CD4-positive, alpha-beta T cell treated with Interleukin-10 for 1 hour (primary cell): ENCODE measurements around the gene TMEM181.
"Not testable (repeated sequence)": the region's sequence is repeated elsewhere in the genome, so short reads cannot be mapped to it uniquely, and the experiment has no call there.

Experiments
- DNase-seq: peaks from one replicate; pipeline ENCODE4 v3.0.0-alpha.2; 2020

Gene TMEM181

GRCh38 chr6:158603261-158604047 lies 43.6 kb downstream of the TMEM181 start:
- no peak for DNase-seq

- DNase-seq: no peak
Measured at GRCh38 chr6:158604048-158604406, 44.1 kb downstream of the TMEM181 start.

- peak; percentile 61 for DNase-seq
Measured at GRCh38 chr6:158605266-158605878, 45.5 kb downstream of the TMEM181 start.

DNA sequence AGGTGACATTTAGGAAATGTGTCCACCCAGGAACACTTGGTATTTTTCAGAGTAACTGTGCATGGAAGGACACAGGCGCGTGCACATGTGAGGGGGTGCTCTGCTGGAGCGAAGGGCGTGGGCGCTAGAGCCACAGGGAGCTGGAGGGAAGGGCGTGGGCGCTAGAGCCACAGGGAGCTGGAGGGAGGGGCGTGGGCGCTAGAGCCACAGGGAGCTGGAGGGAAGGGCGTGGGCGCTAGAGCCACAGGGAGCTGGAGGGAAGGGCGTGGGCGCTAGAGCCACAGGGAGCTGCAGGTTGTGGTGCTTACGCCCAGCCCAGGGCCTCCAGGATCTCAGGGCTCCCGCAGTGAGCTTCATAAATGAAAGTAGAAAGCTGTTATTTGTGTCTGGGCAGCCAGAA lies 46.1 kb downstream of the TMEM181 start:
- DNase-seq: not testable (repeated sequence)

GRCh38 chr6:158606935-158607334 lies 47.0 kb downstream of the TMEM181 start:
- no peak for DNase-seq

DNA sequence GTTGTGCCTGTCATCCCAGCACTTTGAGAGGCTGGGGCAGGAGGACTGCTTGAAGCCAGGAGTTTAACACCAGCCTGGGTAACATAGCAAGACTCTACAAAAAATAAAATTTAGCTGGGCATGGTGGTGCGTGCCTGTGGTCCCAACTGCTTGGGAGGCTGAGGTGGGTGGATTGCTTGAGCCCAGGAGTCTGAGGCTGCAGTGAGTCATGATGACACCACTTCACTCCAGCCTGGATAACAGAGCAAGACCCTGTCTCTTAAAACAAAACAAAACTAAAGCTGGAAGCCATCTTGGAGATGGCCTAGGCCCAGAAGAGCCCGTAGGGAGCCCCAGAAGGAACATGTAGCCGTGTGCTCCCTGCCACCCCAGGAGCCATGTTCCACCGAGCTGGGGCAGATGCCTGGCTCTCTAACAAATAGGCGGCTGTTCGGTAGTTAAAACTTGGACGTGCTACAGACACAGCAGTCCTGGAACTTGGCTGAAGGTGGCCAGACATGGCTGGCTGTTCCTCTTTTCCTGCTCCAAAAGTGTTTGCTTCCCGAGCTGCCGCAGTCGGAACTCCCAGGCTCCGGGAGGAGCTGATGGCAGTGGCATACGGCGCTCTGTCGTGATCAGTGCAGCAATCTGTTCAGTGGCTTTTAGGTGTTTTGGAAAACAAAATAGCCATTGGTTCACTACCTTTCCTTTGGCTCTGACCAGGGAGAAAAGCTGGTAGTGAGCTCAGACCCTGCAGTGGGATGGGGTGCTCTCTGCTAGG lies 47.7 kb downstream of the TMEM181 start:
- no peak for DNase-seq

GRCh38 chr6:158608221-158608620 lies 48.3 kb downstream of the TMEM181 start:
- no peak for DNase-seq

GRCh38 chr6:158609455-158610155 lies 49.7 kb downstream of the TMEM181 start:
- no peak for DNase-seq

- no peak for DNase-seq
Measured at GRCh38 chr6:158610319-158610968, 50.6 kb downstream of the TMEM181 start.

DNA sequence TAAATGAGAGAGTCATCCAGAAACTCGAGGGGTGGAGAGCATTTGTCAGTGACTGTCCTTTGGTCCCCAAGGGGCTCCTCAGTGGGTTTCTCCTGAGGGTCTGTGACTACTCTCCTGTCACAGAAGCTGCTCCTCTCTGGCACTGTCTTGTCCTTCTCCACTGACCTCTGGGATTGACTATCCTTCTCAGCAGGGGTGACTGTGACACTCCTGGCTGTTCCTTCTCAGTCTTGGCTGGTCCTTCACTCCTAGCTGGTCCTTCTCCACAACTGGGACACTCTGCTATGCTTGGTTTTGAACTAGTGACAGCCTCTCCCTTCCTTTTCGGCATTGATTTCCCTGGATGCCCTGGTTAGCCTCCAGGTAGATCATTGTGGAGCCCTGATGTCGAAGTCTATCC lies 51.1 kb downstream of the TMEM181 start:
- no peak for DNase-seq

DNA sequence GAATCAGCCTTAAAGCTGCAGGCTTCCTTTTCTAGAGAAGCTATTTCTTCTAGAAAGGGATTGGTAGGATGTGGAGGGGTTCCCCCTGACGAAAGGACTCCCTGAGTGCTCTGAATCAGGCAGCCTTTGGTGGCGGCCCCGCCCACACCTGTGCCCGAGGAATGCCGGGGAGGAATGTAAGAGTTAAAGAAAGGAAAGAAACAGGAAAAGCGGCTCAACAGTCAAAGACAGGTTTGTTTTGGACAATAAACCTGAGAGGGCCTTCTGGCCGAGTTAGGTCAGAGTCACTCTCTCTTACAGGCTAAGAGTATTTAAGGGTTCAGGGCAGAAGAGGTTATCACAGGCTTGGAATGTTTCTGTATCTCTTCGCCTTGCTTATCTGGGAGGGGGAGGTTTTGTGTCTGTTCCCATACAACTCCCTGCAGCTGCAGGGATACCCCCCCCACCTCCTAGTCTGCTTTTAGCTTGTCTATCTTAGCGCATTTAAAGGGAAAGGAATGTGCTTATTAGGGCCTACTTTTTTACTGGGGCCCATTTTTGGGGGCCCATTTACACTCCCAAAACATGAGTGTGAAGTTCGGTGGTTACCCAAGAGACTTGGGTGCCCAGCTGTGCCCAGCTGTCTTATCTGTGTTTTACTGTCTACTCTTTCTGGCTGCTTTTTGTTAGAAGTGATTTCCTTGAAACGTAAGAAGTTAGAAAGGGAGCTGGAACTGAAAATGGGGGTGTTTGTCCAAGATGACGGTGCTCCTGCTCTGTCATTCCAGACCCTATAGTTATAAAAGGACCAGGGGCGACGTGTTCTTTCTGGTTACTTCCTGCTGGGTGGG lies 51.9 kb downstream of the TMEM181 start:
- DNase-seq: no peak

- not testable (repeated sequence) for DNase-seq
Measured at GRCh38 chr6:158614606-158615005, 54.7 kb downstream of the TMEM181 start.

- DNase-seq: not testable (repeated sequence)
Measured at GRCh38 chr6:158618289-158618688, 58.4 kb downstream of the TMEM181 start.

- no peak for DNase-seq
Measured at GRCh38 chr6:158619922-158620801, 60.3 kb downstream of the TMEM181 start.

DNA sequence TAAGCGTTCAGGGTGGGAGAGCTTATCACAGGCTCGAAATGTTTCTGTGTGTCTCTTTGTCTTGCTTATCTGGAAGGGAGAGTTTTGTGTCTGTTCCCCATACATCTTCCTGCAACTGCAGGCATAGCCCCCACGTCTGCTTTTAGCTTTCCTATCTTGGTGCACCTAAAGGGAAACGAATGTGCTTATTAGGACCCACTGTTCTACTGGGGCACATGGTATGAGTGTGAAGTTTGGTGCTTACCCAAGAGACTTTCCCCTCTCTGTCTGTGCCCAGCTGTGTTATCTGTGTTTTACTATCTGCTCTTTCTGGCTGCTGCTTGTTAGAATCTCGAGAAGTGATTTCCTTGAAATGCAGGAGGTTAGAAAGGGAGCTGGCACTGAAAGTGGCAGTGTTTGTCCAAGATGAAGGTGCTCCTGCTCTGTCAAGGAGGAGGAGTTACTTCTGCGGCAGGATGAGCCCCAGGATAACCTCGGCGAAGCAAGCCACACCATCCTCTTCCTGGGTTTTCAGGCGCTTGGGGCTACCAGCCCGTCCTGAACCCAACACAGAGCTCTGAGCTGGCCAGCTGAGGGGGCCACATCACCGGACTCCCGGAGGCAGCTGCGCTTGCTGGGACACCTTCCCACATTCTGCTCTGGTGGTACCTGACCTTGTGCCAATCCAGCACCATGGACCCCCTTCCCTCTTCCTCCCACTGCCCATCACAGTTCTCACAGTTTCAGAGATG lies 61.2 kb downstream of the TMEM181 start:
- no peak for DNase-seq

DNA sequence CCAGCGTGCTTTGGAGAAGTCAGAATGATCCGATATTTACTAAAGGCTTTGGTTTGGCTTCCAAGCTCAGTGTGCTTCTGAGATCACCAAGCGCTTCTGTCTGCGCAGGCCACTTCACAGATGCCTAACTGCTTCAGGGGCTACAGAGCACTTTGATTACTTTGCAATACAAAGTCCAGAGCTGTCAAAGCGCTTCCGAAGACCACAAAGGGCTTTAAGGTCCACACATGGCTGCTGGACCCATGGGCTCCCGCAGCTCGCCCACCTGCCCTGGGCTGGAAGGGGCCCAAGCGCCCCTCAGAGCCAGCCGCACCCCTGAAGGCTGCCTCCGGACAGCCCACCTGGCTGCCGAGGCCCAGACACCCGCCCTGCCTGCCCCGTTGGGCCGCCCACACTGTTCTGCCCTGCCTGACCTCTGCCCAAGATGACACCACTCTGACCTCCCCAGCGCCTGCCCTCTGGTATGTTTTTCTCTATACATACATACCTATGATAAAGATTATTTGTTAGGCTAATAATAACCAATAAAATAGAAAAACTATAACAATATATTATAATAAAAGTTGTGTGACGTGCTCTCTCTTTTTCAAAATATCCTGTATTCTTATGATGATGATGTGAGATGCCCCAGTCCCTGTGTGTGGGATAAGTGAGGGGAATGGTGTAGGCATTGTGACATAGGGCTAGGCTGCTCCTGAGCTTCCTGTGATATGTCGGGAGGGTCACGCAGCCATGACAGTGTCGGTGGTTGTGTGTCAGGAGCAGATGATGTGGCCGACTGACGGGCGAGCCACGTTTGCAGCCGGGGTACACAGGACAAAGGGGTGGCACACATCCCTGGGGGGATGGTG lies 62.0 kb downstream of the TMEM181 start:
- no peak for DNase-seq

- DNase-seq: no peak
Measured at GRCh38 chr6:158622545-158623190, 62.8 kb downstream of the TMEM181 start.
